Adrenal gland (tissue), 12 donors: ENCODE data around the gene FBXL15. TPM values are rescaled to one million over a fixed set of nuclear protein-coding genes. Genes with fewer than 3 reads are reported as not detected.
A peak's percentile ranks its signal among the peaks of the same experiment; 100 is the strongest.

ENCODE experiments used
- DNase-seq, 7 donors: peaks; one replicate each; pipeline ENCODE4 v3.0.0-alpha.2; 2019 to 2020
- H3K27ac ChIP-seq, 5 donors: fragments of 200-600 bp; sonication (generic) in 4 of 5; 1 replicate in 3 of 5; 2 replicates in 2 of 5; pipeline versions ENCODE4 v1.5.1 to v1.8.0; 2016 to 2020; ENCODE audit warnings: mild to moderate bottlenecking in 1 of 5
- H3K27me3 ChIP-seq: fragments of 200-600 bp; 2 replicates; pipeline ENCODE4 v1.8.0; 2021
- H3K36me3 ChIP-seq, 2 donors: fragments of 200-600 bp; replicated peaks in 1 of 2; 1 replicate in 1 of 2; 2 replicates in 1 of 2; pipeline versions ENCODE4 v1.5.1 to v1.8.0; 2018 to 2022
- H3K4me1 ChIP-seq, 2 donors: fragments of 200-600 bp; replicated peaks in 1 of 2; 1 replicate in 1 of 2; 2 replicates in 1 of 2; pipeline versions ENCODE4 v1.5.1 to v1.8.0; 2018 to 2021
- H3K4me3 ChIP-seq, 4 donors: fragments of 200-600 bp; sonication (generic) in 3 of 4; one replicate each; pipeline ENCODE4 v1.5.1; 2016 to 2018
- H3K9me3 ChIP-seq, 3 donors: fragments of 200-600 bp; sonication (generic) in 1 of 3; replicated peaks in 1 of 3; 1 replicate in 2 of 3; 2 replicates in 1 of 3; pipeline versions ENCODE4 v1.5.1 to v1.8.0; 2016 to 2021
- CTCF ChIP-seq, 6 experiments: fragments of 450-650 bp in 4 of 6; fragments of 200-600 bp in 2 of 6; sonication (generic) in 1 of 6; IDR thresholded peaks; 1 replicate in 5 of 6; 2 replicates in 1 of 6; pipeline versions ENCODE4 v1.5.1 to v1.8.0; 2016 to 2021; ENCODE audit warnings: antibody characterized with exemption in 6 of 6, mild to moderate bottlenecking in 2 of 6, moderate library complexity in 1 of 6
- POLR2A ChIP-seq, 2 donors: fragments of 450-650 bp; IDR thresholded peaks; one replicate each; pipeline ENCODE4 v1.6.1; 2017; ENCODE audit warnings: antibody characterized with exemption in 2 of 2, mild to moderate bottlenecking in 2 of 2, moderate library complexity in 1 of 2
- WGBS, 4 donors: extraction: QIAGEN DNeasy Blood & Tissue Kit in 2 of 4; methylation state at CpG; one replicate each; pipeline versions ENCODE4 v1.1.5 to v1.1.7; 2013 to 2017; 5-methylcytosine and 5-hydroxymethylcytosine counted together
- intact Hi-C, 2 donors: fragments of 100-400 bp; cut with DNase I; formaldehyde crosslinking; loops; one replicate each; pipeline versions ENCODE4 v1.14.1 to v1.15.0; 2022 to 2023
- polyA plus RNA-seq, 3 donors: library from polyadenylated mRNA; stranded (reverse); fragments of 200-250 nt in 2 of 3; fragments of 350-450 nt in 1 of 3; fragmentation: Illumina TruSeq in 1 of 3; extraction: RNeasy Lipid Tissue Mini Kit (QIAGEN cat#74804) in 1 of 3; gene quantifications; one replicate each; pipeline ENCODE4 v1.2.3, GENCODE V29; 2013 to 2014
- total RNA-seq, 9 donors: library from RNA; depleted of rRNA in 4 of 9; stranded (reverse); fragments of >200 nt in 4 of 9; fragments of 120-200 nt in 1 of 9; fragmentation: NEBNext Ultra II Directional in 1 of 9; extraction: Animal tissue kit (Norgen Biotek cat#: 25700) in 1 of 9; gene quantifications; one replicate each; pipeline versions ENCODE4 v1.1.0 to v1.2.4, GENCODE V29; 2013 to 2023
- donor health status: healthy with polysubstance abuse.
- donor health status: Bipolar disorder and iron deficiency.
- donor health status: DM: yes; HTN: yes; CAD: no.
- donor health status: DM: no; HTN: no; CAD: no.
- donor health status: DM: no; HTN: no; CAD: no.
- donor health status: DM: yes; HTN: yes; CAD: no.

The FBXL15 gene
- total and polyA plus RNA-seq, 12 donors, result 2.1 to 61.9 (median 28.7) TPM

DNA sequence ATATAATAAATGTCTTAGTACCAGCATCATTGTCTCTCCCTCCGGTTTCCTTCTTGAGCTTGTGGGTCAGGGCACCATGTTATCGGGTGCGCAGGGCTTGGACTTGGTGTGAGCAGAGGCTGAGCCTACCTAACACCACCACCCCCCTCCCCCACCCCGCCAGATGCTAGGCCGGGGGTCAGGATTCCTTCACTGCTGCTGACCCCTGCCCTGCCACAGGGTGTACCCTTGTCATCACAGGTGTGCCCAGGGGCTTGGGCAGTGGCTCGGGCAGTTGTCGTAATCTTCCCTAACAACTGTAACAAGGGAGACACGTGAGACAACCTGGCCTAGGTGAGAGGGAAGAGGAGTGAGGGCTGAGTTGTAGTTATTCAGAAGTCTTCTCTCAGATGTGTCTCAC, 37.8 kb upstream of the FBXL15 start:
- no peak for DNase-seq
- TF ChIP-seq POLR2A (IDR thresholded peaks at IDR 0.05) (no peak), CTCF (IDR thresholded peaks at IDR 0.05) (no peak)
- Histone ChIP-seq H3K4me3 (no peak overlapping the region), H3K27ac (no peak overlapping the region), H3K9me3 (no peaks in the 10 kb centered on the region), H3K4me1 (peaks cover 0 to 8% of the 10 kb centered on the region in 2 donors), H3K27me3 (no peaks in the 10 kb centered on the region), H3K36me3 (peaks cover 0 to 48% of the 10 kb centered on the region in 2 donors)
- intact Hi-C loops, result no loop called here
- WGBS, 4 donors, result 90 to 95% (median 93%) methylated on average over 7 to 8 of the region's 8 CpGs

DNA sequence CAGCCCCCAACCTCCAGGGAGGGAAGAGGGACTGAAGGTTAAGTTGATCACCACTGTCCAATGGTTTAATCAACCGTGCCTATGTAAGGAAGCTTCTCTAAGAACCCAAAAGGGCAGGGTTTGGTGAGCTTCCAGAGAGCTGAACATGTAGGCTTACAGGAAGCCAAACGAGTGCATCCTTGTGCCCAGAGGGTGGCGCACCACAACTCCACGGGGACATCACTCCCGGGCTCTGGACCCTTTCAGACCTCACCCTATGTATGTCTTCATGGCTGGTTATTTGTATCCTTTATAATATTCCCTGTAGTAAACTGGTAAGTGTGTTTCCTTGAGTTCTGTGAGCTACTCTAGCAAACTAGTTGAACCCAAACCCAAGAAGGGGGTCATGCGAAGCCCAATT, 36.6 kb upstream of the FBXL15 start:
- WGBS, 4 donors, result 45 to 50% (median 49%) methylated on average over 6 of the region's 6 CpGs

DNA sequence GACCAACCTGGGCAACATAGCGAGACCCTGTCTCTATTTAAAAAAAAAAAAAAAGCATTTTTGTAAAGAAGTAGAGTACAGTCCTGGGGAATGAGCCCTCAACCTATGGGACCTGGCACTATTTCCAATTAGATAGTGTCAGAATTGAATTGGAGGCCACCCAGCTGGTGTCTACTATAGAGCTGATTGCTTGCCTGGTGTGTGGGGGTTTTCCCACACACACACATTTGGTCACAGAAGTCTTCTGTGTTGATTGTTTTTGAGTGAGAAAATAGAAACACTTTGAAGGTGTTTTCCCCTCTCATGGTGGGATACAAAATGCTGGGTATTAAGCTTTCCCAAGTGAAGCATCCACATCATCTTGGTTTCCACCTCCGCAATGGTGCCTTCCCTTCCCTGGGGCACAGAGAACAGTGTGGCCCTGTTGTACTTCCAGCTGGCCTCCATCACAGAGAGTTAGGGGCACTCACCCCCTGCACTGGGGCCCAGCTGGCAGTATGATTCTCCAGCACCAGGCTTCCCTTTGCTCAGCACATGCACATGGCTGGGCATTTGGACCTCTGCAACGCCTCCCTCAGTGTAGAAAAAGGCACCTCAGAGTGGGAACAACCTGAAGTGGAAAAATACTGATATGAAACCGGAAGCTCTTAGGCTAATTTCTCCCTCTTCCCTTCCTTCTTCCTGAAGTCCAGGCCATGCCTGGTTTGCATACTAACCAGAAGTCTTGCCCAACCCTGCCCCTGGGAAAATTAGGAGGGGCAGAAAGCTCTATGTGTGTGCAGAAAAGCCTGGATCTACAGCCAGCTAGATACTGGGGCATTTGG, 35.8 kb upstream of the FBXL15 start:
- intact Hi-C loops, result no loop called here
- WGBS, 4 donors, result 58 to 76% (median 71%) methylated on average over 3 to 4 of the region's 4 CpGs
- H3K4me1 ChIP-seq, result peaks cover 0 to 8% of the 10 kb centered on the region in 2 donors

More for the DNA sequence above, 36.6 kb upstream of the FBXL15 start:
- TF ChIP-seq POLR2A (IDR thresholded peaks at IDR 0.05) (no peak), CTCF (IDR thresholded peaks at IDR 0.05) (peak in 2 of 6 experiments; percentile 12 to 13)
- intact Hi-C loops, result no loop called here
- peaks cover 0 to 36% of the 10 kb centered on the region in 2 donors for H3K36me3 ChIP-seq
- H3K4me3 ChIP-seq, result no peak overlapping the region
- H3K27me3 ChIP-seq, result no peaks in the 10 kb centered on the region
- no peak for DNase-seq
- H3K27ac ChIP-seq, result no peak overlapping the region
- peaks cover 0 to 8% of the 10 kb centered on the region in 2 donors for H3K4me1 ChIP-seq
- no peaks in the 10 kb centered on the region for H3K9me3 ChIP-seq

GRCh38 chr10:102389894-102390293, 30.7 kb upstream of the FBXL15 start:
- H3K9me3 ChIP-seq, result no peaks in the 10 kb centered on the region

More for the DNA sequence above, 35.8 kb upstream of the FBXL15 start:
- H3K9me3 ChIP-seq, result no peaks in the 10 kb centered on the region
- H3K27ac ChIP-seq, result peak overlapping the region in 1 of 5 donors; percentile 49
- peaks cover 0 to 28% of the 10 kb centered on the region in 2 donors for H3K36me3 ChIP-seq
- TF ChIP-seq CTCF (IDR thresholded peaks at IDR 0.05), result no peak
- no peak for TF ChIP-seq POLR2A (IDR thresholded peaks at IDR 0.05)
- no peaks in the 10 kb centered on the region for H3K27me3 ChIP-seq
- H3K4me3 ChIP-seq, result no peak overlapping the region
- peak in 1 of 7 donors; percentile 25 for DNase-seq

More at GRCh38 chr10:102389894-102390293, 30.7 kb upstream of the FBXL15 start:
- Histone ChIP-seq H3K27me3 (no peaks in the 10 kb centered on the region), H3K4me3 (no peak overlapping the region), H3K36me3 (no peaks in the 10 kb centered on the region), H3K27ac (no peak overlapping the region), H3K4me1 (peaks cover 9 to 16% of the 10 kb centered on the region in 2 donors)
- TF ChIP-seq POLR2A (IDR thresholded peaks at IDR 0.05) (no peak), CTCF (IDR thresholded peaks at IDR 0.05) (no peak)
- no peak for DNase-seq
- WGBS, 4 donors, result 84 to 93% (median 88%) methylated on average over 3 of the region's 3 CpGs
- intact Hi-C loops, result no loop called here
